Measurements from ENCODE around the gene NFKBIL1.

- TF ChIP-seq ZNF224 (CRISPR knock-in tag; IDR thresholded peaks at IDR 0.05): no peak
- no peak for TF ChIP-seq REST (IDR thresholded peaks at IDR 0.05; ENCODE audit: borderline replicate concordance)
- no peak for TF ChIP-seq REST (CRISPR knock-in tag; IDR thresholded peaks at IDR 0.05; ENCODE audit: low read depth)
- TF ChIP-seq ETV1 (tag; conservative IDR thresholded peaks at IDR 0.05; ENCODE audit: low read depth): no peak
- no peak for TF ChIP-seq HMG20A (CRISPR knock-in tag; conservative IDR thresholded peaks at IDR 0.05)
- no peak for TF ChIP-seq CCAR2 (IDR thresholded peaks at IDR 0.05; ENCODE audit: low read depth, low read length)
- TF ChIP-seq NFIC (IDR thresholded peaks at IDR 0.05): no peak
- no peak for TF ChIP-seq ZNF232 (CRISPR knock-in tag; IDR thresholded peaks at IDR 0.05)
- TF ChIP-seq CTCF (IDR thresholded peaks at IDR 0.05 in 2 of 3, conservative IDR thresholded peaks at IDR 0.05 in 1 of 3; ENCODE audit: insufficient read depth in 2 of 3, low read depth in 1 of 3, low read length in 3 of 3): no peak
- no peak for TF ChIP-seq MAX (CRISPR knock-in tag; IDR thresholded peaks at IDR 0.05)
- no peak for TF ChIP-seq MTA3 (IDR thresholded peaks at IDR 0.05; ENCODE audit: borderline replicate concordance)
- no peak for TF ChIP-seq ZNF589 (CRISPR knock-in tag; IDR thresholded peaks at IDR 0.05; ENCODE audit: low read depth)
These were observed 12.8 kb upstream of the NFKBIL1 start for GRCh38 chr6:31534521-31535040.
